ENCODE results near the gene RAB7A.

DNA sequence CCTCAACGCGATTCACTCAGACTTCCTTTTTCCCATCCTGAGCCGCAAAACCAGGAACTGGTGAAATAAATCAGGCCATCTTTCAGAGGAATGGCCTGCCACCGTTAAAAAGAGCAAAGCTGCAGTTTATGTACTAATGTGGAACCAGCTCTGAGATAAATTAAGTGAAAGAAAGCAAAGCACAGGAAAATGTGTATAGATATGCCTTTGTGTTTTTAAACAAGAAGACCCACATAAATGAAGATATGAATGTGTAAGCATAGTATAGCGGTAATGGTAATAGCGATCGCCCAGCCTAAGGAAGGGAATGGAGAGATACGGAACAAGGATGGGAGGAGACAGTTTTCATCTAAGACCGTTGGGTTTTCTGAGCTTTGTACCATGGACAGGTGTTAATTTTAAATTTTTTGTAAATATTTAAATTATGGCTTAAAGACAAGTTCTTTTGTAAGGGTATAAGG lies 44.6 kb upstream of the RAB7A start:
- TF ChIP-seq, protein P1, sequence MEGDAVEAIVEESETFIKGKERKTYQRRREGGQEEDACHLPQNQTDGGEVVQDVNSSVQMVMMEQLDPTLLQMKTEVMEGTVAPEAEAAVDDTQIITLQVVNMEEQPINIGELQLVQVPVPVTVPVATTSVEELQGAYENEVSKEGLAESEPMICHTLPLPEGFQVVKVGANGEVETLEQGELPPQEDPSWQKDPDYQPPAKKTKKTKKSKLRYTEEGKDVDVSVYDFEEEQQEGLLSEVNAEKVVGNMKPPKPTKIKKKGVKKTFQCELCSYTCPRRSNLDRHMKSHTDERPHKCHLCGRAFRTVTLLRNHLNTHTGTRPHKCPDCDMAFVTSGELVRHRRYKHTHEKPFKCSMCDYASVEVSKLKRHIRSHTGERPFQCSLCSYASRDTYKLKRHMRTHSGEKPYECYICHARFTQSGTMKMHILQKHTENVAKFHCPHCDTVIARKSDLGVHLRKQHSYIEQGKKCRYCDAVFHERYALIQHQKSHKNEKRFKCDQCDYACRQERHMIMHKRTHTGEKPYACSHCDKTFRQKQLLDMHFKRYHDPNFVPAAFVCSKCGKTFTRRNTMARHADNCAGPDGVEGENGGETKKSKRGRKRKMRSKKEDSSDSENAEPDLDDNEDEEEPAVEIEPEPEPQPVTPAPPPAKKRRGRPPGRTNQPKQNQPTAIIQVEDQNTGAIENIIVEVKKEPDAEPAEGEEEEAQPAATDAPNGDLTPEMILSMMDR (IDR thresholded peaks at IDR 0.05) = no peak
- no peak for TF ChIP-seq POLR2A (IDR thresholded peaks at IDR 0.05)
